ENCODE data around the gene C1GALT1. TPM values are rescaled to one million over a fixed set of nuclear protein-coding genes. Genes with fewer than 3 reads are reported as not detected.

C1GALT1 gene
- total RNA-seq, 1 donor from 2014 or later: 15.6 TPM

GRCh38 chr7:7276161-7276560, 93.8 kb downstream of the C1GALT1 start:
- no peak overlapping the region for H3K4me3 Mint-ChIP-seq

GRCh38 chr7:7290429-7291122, 108.2 kb downstream of the C1GALT1 start:
- no peak for DNase-seq (ENCODE audit: low read depth, low spot score)
- TF ChIP-seq CTCF (conservative IDR thresholded peaks at IDR 0.05): no peak
- Mint-ChIP-seq H3K4me3 (no peak overlapping the region), H3K4me1 (no peaks in the 10 kb centered on the region), H3K36me3 (ENCODE audit: low read depth) (peaks cover 4% of the 10 kb centered on the region), H3K9me3 (peaks cover 5% of the 10 kb centered on the region), H3K27ac (ENCODE audit: unreplicated experiment) (no peak overlapping the region), H3K27me3 (ENCODE audit: low read depth) (no peaks in the 10 kb centered on the region)

More at GRCh38 chr7:7276161-7276560, 93.8 kb downstream of the C1GALT1 start:
- DNase-seq (ENCODE audit: low read depth, low spot score): no peak
- H3K36me3 Mint-ChIP-seq (ENCODE audit: low read depth): peaks cover 4% of the 10 kb centered on the region
- no peak for TF ChIP-seq CTCF (conservative IDR thresholded peaks at IDR 0.05)
- H3K27ac Mint-ChIP-seq (ENCODE audit: unreplicated experiment): no peak overlapping the region
- peaks cover 5% of the 10 kb centered on the region for H3K9me3 Mint-ChIP-seq
- H3K4me1 Mint-ChIP-seq: no peaks in the 10 kb centered on the region
- H3K27me3 Mint-ChIP-seq (ENCODE audit: low read depth): no peaks in the 10 kb centered on the region

DNA sequence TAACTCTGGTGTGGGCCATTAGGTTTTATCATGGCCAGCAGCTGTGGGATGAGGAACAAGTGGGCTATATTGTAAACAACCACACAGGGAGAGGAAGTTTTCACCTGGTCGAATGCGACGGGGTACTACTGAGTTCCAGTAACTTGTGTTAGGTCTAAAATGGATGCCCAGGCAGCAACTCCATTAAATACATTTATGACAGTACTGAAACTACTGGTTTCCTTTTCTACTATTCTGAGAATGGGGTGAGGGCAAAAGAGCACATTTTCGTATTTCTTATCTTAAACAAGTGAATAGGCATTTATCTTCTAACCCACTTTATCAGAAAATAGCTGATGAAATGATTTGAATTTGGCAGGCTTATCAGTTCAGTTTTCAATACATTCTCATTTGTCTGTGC, 109.7 kb downstream of the C1GALT1 start:
- no peak for TF ChIP-seq CTCF (conservative IDR thresholded peaks at IDR 0.05)
- no peaks in the 10 kb centered on the region for H3K9me3 Mint-ChIP-seq
- H3K36me3 Mint-ChIP-seq (ENCODE audit: low read depth): no peaks in the 10 kb centered on the region
- DNase-seq (ENCODE audit: low read depth, low spot score): no peak
- H3K4me1 Mint-ChIP-seq: no peaks in the 10 kb centered on the region
- H3K4me3 Mint-ChIP-seq: no peak overlapping the region
- no peaks in the 10 kb centered on the region for H3K27me3 Mint-ChIP-seq (ENCODE audit: low read depth)
- no peak overlapping the region for H3K27ac Mint-ChIP-seq (ENCODE audit: unreplicated experiment)

- H3K27ac Mint-ChIP-seq (ENCODE audit: unreplicated experiment): no peak overlapping the region
- no peaks in the 10 kb centered on the region for H3K27me3 Mint-ChIP-seq (ENCODE audit: low read depth)
- H3K9me3 Mint-ChIP-seq: peaks cover 2% of the 10 kb centered on the region
- no peak for TF ChIP-seq CTCF (conservative IDR thresholded peaks at IDR 0.05)
- H3K36me3 Mint-ChIP-seq (ENCODE audit: low read depth): no peaks in the 10 kb centered on the region
- no peak for DNase-seq (ENCODE audit: low read depth, low spot score)
- H3K4me1 Mint-ChIP-seq: no peaks in the 10 kb centered on the region
- H3K4me3 Mint-ChIP-seq: no peak overlapping the region
Observed at GRCh38 chr7:7292608-7293007, 110.3 kb downstream of the C1GALT1 start.

GRCh38 chr7:7293092-7293491, 110.7 kb downstream of the C1GALT1 start:
- no peaks in the 10 kb centered on the region for H3K4me1 Mint-ChIP-seq
- peaks cover 4% of the 10 kb centered on the region for H3K9me3 Mint-ChIP-seq
- no peak overlapping the region for H3K4me3 Mint-ChIP-seq
- H3K27me3 Mint-ChIP-seq (ENCODE audit: low read depth): no peaks in the 10 kb centered on the region
- no peak for DNase-seq (ENCODE audit: low read depth, low spot score)
- no peak overlapping the region for H3K27ac Mint-ChIP-seq (ENCODE audit: unreplicated experiment)
- H3K36me3 Mint-ChIP-seq (ENCODE audit: low read depth): no peaks in the 10 kb centered on the region
- no peak for TF ChIP-seq CTCF (conservative IDR thresholded peaks at IDR 0.05)
